GM18951 (cell line): ENCODE measurements around the gene PPM1A.

Experiments
- POLR2A ChIP-seq: IDR thresholded peaks from 4 replicates; pipeline ENCODE4 v1.6.1; 2011; ENCODE audit warnings: mild to moderate bottlenecking; ENCODE audit not compliant: insufficient read length, insufficient read depth; ENCODE audit errors: extremely low read depth
- in situ Hi-C: fragments of 300-500 bp; cut with MboI; formaldehyde crosslinking; loops from one replicate; pipeline ENCODE4 v1.12.0; 2022; ENCODE audit warnings: low sequenced_read_pairs, mixed read lengths, inconsistent platforms; ENCODE audit not compliant: unreplicated experiment

PPM1A gene

DNA sequence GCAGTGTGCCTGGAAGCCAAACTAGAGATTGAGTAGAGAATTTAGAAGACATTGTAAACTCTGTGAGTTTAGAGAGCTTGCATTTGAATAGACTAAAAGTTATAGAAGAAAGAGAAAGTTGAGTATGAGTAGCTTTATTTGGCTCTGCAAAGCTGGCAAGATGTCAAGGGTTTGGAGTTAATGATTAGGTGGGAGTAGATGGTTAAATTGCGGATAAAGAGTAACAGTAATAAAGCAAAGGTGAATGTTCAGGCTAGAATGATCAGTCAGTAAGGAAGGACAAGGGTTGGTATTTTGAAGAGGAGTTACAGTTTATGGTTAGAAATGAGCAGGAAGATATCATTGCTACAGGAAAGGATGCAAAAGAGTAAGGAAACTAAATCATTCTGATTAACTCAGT, 5.2 kb downstream of the PPM1A start:
- TF ChIP-seq POLR2A, result no peak
- in situ Hi-C loops, result no loop called here

GRCh38 chr14:60257865-60258264, 8.8 kb downstream of the PPM1A start:
- in situ Hi-C loops, result no loop called here
- TF ChIP-seq POLR2A, result no peak

DNA sequence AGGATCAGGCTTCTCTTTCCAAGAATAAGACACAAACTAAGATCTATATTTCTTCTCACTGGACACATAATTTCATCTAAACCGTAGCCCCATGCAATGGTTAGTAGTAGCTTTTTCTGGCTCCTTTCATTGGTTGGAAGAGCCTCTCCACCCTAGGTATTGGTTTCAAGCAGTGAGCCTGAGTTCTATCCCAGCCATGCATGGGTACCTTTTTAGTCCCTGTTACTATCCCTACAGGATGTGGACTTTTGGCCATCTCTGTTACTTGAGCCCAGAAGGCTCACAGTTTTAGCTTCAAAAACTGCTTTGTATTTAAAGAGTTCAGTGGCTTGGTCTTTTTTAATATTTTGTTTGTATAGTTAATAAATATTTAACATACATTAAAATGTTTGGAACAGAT, 16.1 kb downstream of the PPM1A start:
- in situ Hi-C loops, result no loop called here
- no peak for TF ChIP-seq POLR2A

DNA sequence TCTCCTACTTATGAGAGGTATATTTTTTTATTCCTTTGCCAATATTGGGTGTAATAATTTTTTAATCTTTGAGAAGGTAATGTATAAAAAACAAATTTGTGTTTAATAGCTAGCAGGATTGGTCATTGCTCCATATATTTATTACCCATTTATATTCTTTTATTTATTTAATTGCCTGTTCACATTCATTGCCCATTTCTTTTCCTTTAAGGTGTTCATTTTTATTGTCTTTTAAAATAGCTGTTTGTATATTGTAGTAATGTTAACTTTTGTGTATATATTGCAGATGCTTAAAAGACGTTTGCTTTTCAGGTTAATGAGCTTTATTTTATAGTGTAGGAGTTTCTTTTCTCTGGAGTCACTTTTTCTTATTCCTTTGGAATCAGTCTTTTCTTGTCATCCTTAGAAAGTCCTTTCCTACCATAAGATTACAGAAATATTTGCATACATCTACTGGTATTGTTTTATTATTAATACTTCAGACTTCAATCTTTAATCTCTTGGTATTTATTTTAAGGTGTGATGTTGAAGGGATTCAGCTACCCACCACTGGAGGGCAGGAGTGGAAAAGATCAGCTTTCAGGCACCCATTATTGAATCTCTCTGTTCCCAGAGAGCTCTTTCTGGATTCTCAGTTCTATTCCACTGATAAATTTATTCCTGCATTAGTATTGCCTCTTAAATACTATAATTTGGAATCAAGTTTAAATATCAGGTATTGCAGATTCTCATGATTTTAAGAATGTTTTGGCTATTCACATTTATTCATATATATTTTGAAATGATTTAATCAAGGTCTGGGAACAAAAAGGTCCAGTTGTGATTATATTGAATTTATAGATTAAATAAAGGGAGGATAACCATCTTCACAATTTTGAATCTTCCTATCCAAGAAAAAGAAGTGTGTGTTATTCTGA, 17.3 kb downstream of the PPM1A start:
- in situ Hi-C loops, result no loop called here
- TF ChIP-seq POLR2A, result no peak

- in situ Hi-C loops, result no loop called here
- TF ChIP-seq POLR2A, result no peak
Measured at GRCh38 chr14:60272177-60272576, 23.2 kb downstream of the PPM1A start.

DNA sequence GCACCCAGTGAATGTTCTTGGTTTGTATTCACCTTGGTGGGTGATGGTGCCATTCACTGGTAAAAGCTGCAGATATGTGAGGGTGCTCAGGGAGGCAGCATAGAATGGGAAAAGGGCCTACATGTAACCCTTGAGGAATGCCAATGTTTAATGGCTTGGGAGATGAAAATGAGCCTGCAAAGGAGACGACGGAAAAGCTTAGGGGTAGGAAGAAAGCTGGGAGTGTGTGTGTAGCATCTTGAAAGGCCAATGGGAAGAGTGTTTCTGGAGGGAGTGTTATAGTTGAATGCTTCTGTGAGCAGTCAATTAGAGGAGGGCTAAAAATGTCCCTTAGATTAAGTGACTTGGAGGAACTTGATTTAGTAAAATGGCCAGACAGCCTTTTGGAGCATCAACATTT, 24.9 kb downstream of the PPM1A start:
- in situ Hi-C loops, result no loop called here

GRCh38 chr14:60274448-60274847, 25.4 kb downstream of the PPM1A start:
- TF ChIP-seq POLR2A, result no peak
- in situ Hi-C loops, result no loop called here

More for the DNA sequence above, 24.9 kb downstream of the PPM1A start:
- no peak for TF ChIP-seq POLR2A

- no peak for TF ChIP-seq POLR2A
- in situ Hi-C loops, result no loop called here
Measured at GRCh38 chr14:60275932-60276331, 26.9 kb downstream of the PPM1A start.

GRCh38 chr14:60276347-60276746, 27.3 kb downstream of the PPM1A start:
- in situ Hi-C loops, result no loop called here
- TF ChIP-seq POLR2A, result no peak

DNA sequence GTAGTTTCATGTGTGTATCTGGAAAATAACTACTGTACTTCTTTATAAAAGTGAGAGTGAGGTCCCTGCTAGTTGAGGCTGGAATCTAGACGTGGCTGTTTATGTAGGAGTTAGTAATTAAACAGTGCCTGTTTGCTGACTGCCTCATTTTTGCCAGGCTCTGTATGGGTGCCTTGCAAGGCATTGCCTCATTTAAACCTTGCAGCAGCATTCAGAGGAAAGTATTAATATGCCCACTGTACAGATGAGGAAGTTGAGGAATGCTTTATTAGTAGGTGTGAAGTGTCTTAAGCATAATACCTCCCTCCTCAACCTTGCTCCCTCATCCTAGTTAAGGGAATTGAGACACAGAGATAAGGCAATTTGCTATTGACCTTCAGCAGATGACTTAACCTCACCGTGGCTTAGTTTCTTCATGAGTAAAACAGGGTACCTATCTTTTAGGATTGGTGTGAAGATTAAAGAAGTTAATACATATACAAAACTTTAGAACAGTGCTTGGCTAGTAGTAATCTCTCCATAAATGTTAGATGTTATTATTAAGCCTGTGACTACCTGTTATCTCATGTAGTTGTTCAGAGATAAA, 28.7 kb downstream of the PPM1A start:
- in situ Hi-C loops, result no loop called here
- no peak for TF ChIP-seq POLR2A

- in situ Hi-C loops, result no loop called here
- TF ChIP-seq POLR2A, result no peak
Measured at GRCh38 chr14:60278350-60278749, 29.3 kb downstream of the PPM1A start.

GRCh38 chr14:60287452-60287851, 38.4 kb downstream of the PPM1A start:
- no peak for TF ChIP-seq POLR2A
- in situ Hi-C loops, result no loop called here

GRCh38 chr14:60288279-60288678, 39.3 kb downstream of the PPM1A start:
- no peak for TF ChIP-seq POLR2A
- in situ Hi-C loops, result no loop called here
